HCT116 (cell line): ENCODE measurements around the gene MAP3K20. TPM values are rescaled to one million over a fixed set of nuclear protein-coding genes. Genes with fewer than 3 reads are reported as not detected.

ENCODE experiments used
- ATAC-seq: fragments of 200-7000 bp; cut with Tn5 transposase; 2 replicates; pipeline ENCODE4 v1.9.1; 2020; ENCODE audit warnings: mild to moderate bottlenecking, moderate library complexity
- BruUV-seq: library from RNA; stranded (reverse); fragments of 400-500 nt; replicated peaks from 2 replicates; lab custom pipeline; 2021; lab: Mats Ljungman, UMichigan
- CTCF ChIA-PET: fragments of 300-600 bp; sonication (Branson Sonifier 250); formaldehyde crosslinking; loops from one replicate; lab custom pipeline; 2021; ENCODE audit warnings: antibody characterized with exemption; lab: Charles Lee
- POLR2A ChIA-PET: fragments of 300-600, 350-600 bp; sonication (Branson Sonifier 250); formaldehyde crosslinking; loops from one replicate; lab custom pipeline; 2021; ENCODE audit warnings: antibody characterized with exemption; lab: Charles Lee
- RAD21 ChIA-PET, 2 experiments: fragments of 300-600 bp; sonication (Branson Sonifier 250); formaldehyde crosslinking; loops; one replicate each; lab custom pipeline; 2023; ENCODE audit warnings: low total read pairs in 2 of 2; ENCODE audit not compliant: uncharacterized antibody in 2 of 2, unreplicated experiment in 2 of 2, low non-redundant PET in 1 of 2; lab: Charles Lee
- DNase-seq: peaks from one replicate; pipeline ENCODE4 v3.0.0-alpha.2; 2010; ENCODE audit warnings: low read depth, low spot score
- H2AFZ ChIP-seq: fragments of 200-600 bp; shearing (Covaris generic), sonication (generic); 2 replicates; pipeline ENCODE4 v1.6.1; 2017; ENCODE audit warnings: low read depth, mixed run types, mixed read lengths, antibody characterized with exemption, low read length; ENCODE audit not compliant: poor library complexity, severe bottlenecking
- H3K27ac ChIP-seq: 2 replicates; pipeline ENCODE4 v1.5.1; 2012; ENCODE audit warnings: low read depth, low read length
- H3K27me3 ChIP-seq: fragments of 200-600 bp; sonication (generic); 2 replicates; pipeline ENCODE4 v1.6.1; 2016; ENCODE audit warnings: mixed run types, low read length, mixed read lengths; ENCODE audit not compliant: insufficient read depth
- H3K36me3 ChIP-seq, 2 experiments: fragments of 200-500 bp in 1 of 2; fragments of 200-600 bp in 1 of 2; sonication (Bioruptor generic) in 1 of 2; sonication (generic) in 1 of 2; 2 replicates each; pipeline versions ENCODE4 v1.5.1 to v1.6.1; 2014 to 2016; ENCODE audit warnings: low read length in 2 of 2, inconsistent platforms in 1 of 2, mixed read lengths in 1 of 2, mixed run types in 1 of 2; ENCODE audit not compliant: insufficient read depth in 2 of 2, control insufficient read depth in 1 of 2
- H3K4me1 ChIP-seq, 2 experiments: fragments of 200-600 bp in 1 of 2; sonication (generic) in 1 of 2; 2 replicates each; pipeline versions ENCODE4 v1.5.1 to v1.6.1; 2012 to 2017; ENCODE audit warnings: low read length in 2 of 2, inconsistent platforms in 1 of 2, mild to moderate bottlenecking in 1 of 2, mixed read lengths in 1 of 2, mixed run types in 1 of 2, moderate library complexity in 1 of 2; ENCODE audit not compliant: insufficient read depth in 2 of 2, control insufficient read depth in 1 of 2
- H3K4me2 ChIP-seq: fragments of 200-600 bp; sonication (generic); 2 replicates; pipeline ENCODE4 v1.6.1; 2017; ENCODE audit warnings: mixed run types, low read length, mixed read lengths
- H3K4me3 ChIP-seq, 2 experiments: fragments of 200-600 bp in 1 of 2; sonication (generic) in 1 of 2; replicated peaks in 1 of 2; 2 replicates each; pipeline ENCODE4 v1.5.1; 2011 to 2016; ENCODE audit warnings: low read length in 2 of 2, control low read depth in 1 of 2, low read depth in 1 of 2, mild to moderate bottlenecking in 1 of 2, mixed read lengths in 1 of 2, mixed run types in 1 of 2
- H3K79me2 ChIP-seq: fragments of 200-600 bp; sonication (generic); 2 replicates; pipeline ENCODE4 v1.6.1; 2017; ENCODE audit warnings: mild to moderate bottlenecking, mixed run types, low read length, moderate library complexity, mixed read lengths; ENCODE audit not compliant: insufficient read depth
- H3K9ac ChIP-seq: fragments of 200-600 bp; sonication (generic); 2 replicates; pipeline ENCODE4 v1.6.1; 2016; ENCODE audit warnings: low read length, mixed read lengths
- H3K9me2 ChIP-seq: fragments of 200-600 bp; sonication (generic), shearing (Covaris generic); 2 replicates; pipeline ENCODE4 v1.6.1; 2017; ENCODE audit warnings: mixed run types, mild to moderate bottlenecking, moderate library complexity; ENCODE audit not compliant: insufficient read depth
- H3K9me3 ChIP-seq, 2 experiments: fragments of 200-500 bp in 1 of 2; fragments of 200-600 bp in 1 of 2; sonication (Bioruptor generic) in 1 of 2; sonication (generic) in 1 of 2; 2 replicates each; pipeline ENCODE4 v1.6.1; 2014 to 2017; ENCODE audit warnings: low read length in 2 of 2, mixed read lengths in 2 of 2, inconsistent platforms in 1 of 2, low read depth in 1 of 2, mild to moderate bottlenecking in 1 of 2, mixed run types in 1 of 2, moderate library complexity in 1 of 2; ENCODE audit not compliant: control insufficient read depth in 1 of 2, insufficient read depth in 1 of 2
- H4K20me1 ChIP-seq: fragments of 200-600 bp; sonication (generic), shearing (Covaris generic); 2 replicates; pipeline ENCODE4 v1.6.1; 2017; ENCODE audit warnings: mixed run types, mild to moderate bottlenecking, moderate library complexity; ENCODE audit not compliant: insufficient read depth
- ATF3 ChIP-seq: IDR thresholded peaks from 2 replicates; pipeline ENCODE4 v1.6.1; 2012
- CTCF ChIP-seq, 3 experiments: fragments of 200-600 bp in 1 of 3; sonication (generic) in 1 of 3; IDR thresholded peaks in 2 of 3; conservative IDR thresholded peaks in 1 of 3; 2 replicates each; pipeline ENCODE4 v1.5.1; 2012 to 2017; ENCODE audit warnings: low read depth in 2 of 3, low read length in 2 of 3, antibody characterized with exemption in 1 of 3, borderline replicate concordance in 1 of 3, control low read depth in 1 of 3, mild to moderate bottlenecking in 1 of 3, mixed read lengths in 1 of 3, mixed run types in 1 of 3, moderate library complexity in 1 of 3; ENCODE audit not compliant: insufficient read depth in 1 of 3
- ELF1 ChIP-seq: IDR thresholded peaks from 2 replicates; pipeline ENCODE4 v1.6.1; 2012; ENCODE audit warnings: low read depth, borderline replicate concordance
- EZH2 ChIP-seq: fragments of 200-600 bp; sonication (generic); IDR thresholded peaks from 2 replicates; pipeline ENCODE4 v1.6.1; 2017; ENCODE audit warnings: antibody characterized with exemption, mixed run types
- EZH2phosphoT487 ChIP-seq: fragments of 200-600 bp; IDR thresholded peaks from 2 replicates; pipeline ENCODE4 v1.6.1; 2018; ENCODE audit warnings: antibody characterized with exemption, borderline replicate concordance
- JUND ChIP-seq: IDR thresholded peaks from 2 replicates; pipeline ENCODE4 v1.6.1; 2012
- POLR2A ChIP-seq: IDR thresholded peaks from 2 replicates; pipeline ENCODE4 v1.7.0; 2011; ENCODE audit warnings: borderline replicate concordance; ENCODE audit not compliant: insufficient read depth, insufficient read length; ENCODE audit errors: extremely low read depth
- POLR2AphosphoS5 ChIP-seq: IDR thresholded peaks from 2 replicates; pipeline ENCODE4 v1.6.1; 2011; ENCODE audit warnings: mild to moderate bottlenecking, low read depth, low read length, moderate library complexity
- RAD21 ChIP-seq: IDR thresholded peaks from 2 replicates; pipeline ENCODE4 v1.6.1; 2012; ENCODE audit warnings: low read depth, mild to moderate bottlenecking
- SIN3A ChIP-seq: IDR thresholded peaks from 2 replicates; pipeline ENCODE4 v1.6.1; 2012; ENCODE audit warnings: low read depth
- TCF7L2 ChIP-seq: IDR thresholded peaks from 2 replicates; pipeline ENCODE4 v1.7.0; 2011; ENCODE audit warnings: borderline replicate concordance, inconsistent platforms; ENCODE audit not compliant: insufficient read depth, insufficient read length; ENCODE audit errors: extremely low read depth
- YY1 ChIP-seq: IDR thresholded peaks from 2 replicates; pipeline ENCODE4 v1.6.1; 2011; ENCODE audit warnings: low read length, low read depth, moderate library complexity, mild to moderate bottlenecking; ENCODE audit not compliant: insufficient replicate concordance; ENCODE audit errors: extremely low read depth
- ZFX ChIP-seq: fragments of 450-650 bp; IDR thresholded peaks from 2 replicates; pipeline ENCODE4 v1.6.1; 2017
- intact Hi-C: fragments of 100-400 bp; cut with micrococcal nuclease; formaldehyde crosslinking; loops from 2 replicates; pipeline ENCODE4 v1.10.0; 2022
- total RNA-seq: library from RNA; stranded (reverse); gene quantifications from one replicate; pipeline ENCODE4 v1.2.1, GENCODE V29; 2021; ENCODE audit not compliant: unreplicated experiment

Gene MAP3K20
- total RNA-seq, 1 experiment from 2014 or later = 40.0 TPM

GRCh38 chr2:173264603-173265366, 189.1 kb downstream of the MAP3K20 start (continued):
- TF ChIP-seq CTCF (IDR thresholded peaks at IDR 0.05 in 2 of 3, conservative IDR thresholded peaks at IDR 0.05 in 1 of 3; ENCODE audit: borderline replicate concordance in 1 of 3, insufficient read depth in 1 of 3, low read depth in 2 of 3, low read length in 2 of 3) (no peak), EZH2 (no peak), POLR2AphosphoS5 (no peak), ATF3 (no peak), EZH2phosphoT487 (no peak), POLR2A (no peak), ELF1 (no peak)

GRCh38 chr2:173271135-173271534, 195.5 kb downstream of the MAP3K20 start:
- ChIA-PET POLR2A (no interaction called here), RAD21 (no interaction called here), CTCF (no interaction called here)
- Histone ChIP-seq H3K79me2 (no peaks in the 10 kb centered on the region), H3K27me3 (no peaks in the 10 kb centered on the region), H3K4me2 (no peak overlapping the region), H3K4me1 (peaks cover 0 to 6% of the 10 kb centered on the region in 2 experiments; a peak in 1 of 4 replicates), H4K20me1 (no peaks in the 10 kb centered on the region), H3K4me3 (no peak overlapping the region), H3K27ac (no peak overlapping the region), H3K9me3 (no peaks in the 10 kb centered on the region), H3K36me3 (no peaks in the 10 kb centered on the region), H3K9me2 (no peaks in the 10 kb centered on the region), H3K9ac (no peak overlapping the region), H2AFZ (no peak overlapping the region)
- DNase-seq = no peak
- no peak for TF ChIP-seq CTCF (IDR thresholded peaks at IDR 0.05 in 2 of 3, conservative IDR thresholded peaks at IDR 0.05 in 1 of 3; ENCODE audit: borderline replicate concordance in 1 of 3, insufficient read depth in 1 of 3, low read depth in 2 of 3, low read length in 2 of 3)
- TF ChIP-seq TCF7L2 = no peak
- no peak for TF ChIP-seq YY1
- TF ChIP-seq JUND = no peak
- TF ChIP-seq POLR2AphosphoS5 = no peak
- TF ChIP-seq EZH2 = no peak
- no peak for TF ChIP-seq SIN3A
- TF ChIP-seq ATF3 = no peak
- TF ChIP-seq RAD21 = no peak
- no peak for TF ChIP-seq ZFX
- no peak for TF ChIP-seq POLR2A
- no TSS peak for BruUV-seq
- intact Hi-C loops = no loop called here
- ATAC-seq = no peak
